Nephron progenitor cell (in vitro differentiated cells): ENCODE results near the gene ADIG.
A peak's percentile ranks its signal among the peaks of the same experiment; 100 is the strongest.

Experiments used
- DNase-seq: peaks from one replicate; pipeline ENCODE4 v3.0.0; 2021
- H3K27ac Mint-ChIP-seq: 2 replicates; pipeline ENCODE4 v1.8.0; 2021; ENCODE audit warnings: mild to moderate bottlenecking, moderate library complexity, mixed read lengths
- H3K27me3 Mint-ChIP-seq: 2 replicates; pipeline ENCODE4 v1.8.0; 2021; ENCODE audit warnings: mild to moderate bottlenecking, low read depth, mixed read lengths; ENCODE audit not compliant: poor library complexity
- H3K36me3 Mint-ChIP-seq: 2 replicates; pipeline ENCODE4 v1.8.0; 2021; ENCODE audit warnings: low read depth, mixed read lengths
- H3K4me1 Mint-ChIP-seq: 2 replicates; pipeline ENCODE4 v1.8.0; 2021; ENCODE audit warnings: mixed read lengths
- H3K4me3 Mint-ChIP-seq: 2 replicates; pipeline ENCODE4 v1.8.0; 2021; ENCODE audit warnings: mild to moderate bottlenecking, moderate library complexity, mixed read lengths
- H3K9me3 Mint-ChIP-seq: 2 replicates; pipeline ENCODE4 v1.8.0; 2021; ENCODE audit warnings: mild to moderate bottlenecking, moderate library complexity, mixed read lengths
- CTCF ChIP-seq: fragments of 200-600 bp; sonication (generic); IDR thresholded peaks from 2 replicates; pipeline ENCODE4 v1.5.0; 2021; ENCODE audit warnings: antibody characterized with exemption

The ADIG gene

GRCh38 chr20:38551056-38551626 lies 29.9 kb upstream of the ADIG start:
- no peak for TF ChIP-seq CTCF
- H3K27me3 Mint-ChIP-seq: no peaks in the 10 kb centered on the region
- DNase-seq: no peak

GRCh38 chr20:38554986-38555385 lies 26.0 kb upstream of the ADIG start:
- Mint-ChIP-seq H3K9me3 (no peaks in the 10 kb centered on the region), H3K36me3 (peaks cover 51% of the 10 kb centered on the region), H3K27ac (no peak overlapping the region), H3K27me3 (no peaks in the 10 kb centered on the region), H3K4me1 (no peaks in the 10 kb centered on the region), H3K4me3 (no peak overlapping the region)
- no peak for DNase-seq
- TF ChIP-seq CTCF: no peak

More at GRCh38 chr20:38551056-38551626, 29.9 kb upstream of the ADIG start:
- peaks cover 43% of the 10 kb centered on the region for H3K36me3 Mint-ChIP-seq
- H3K4me3 Mint-ChIP-seq: no peak overlapping the region
- H3K9me3 Mint-ChIP-seq: no peaks in the 10 kb centered on the region
- no peaks in the 10 kb centered on the region for H3K4me1 Mint-ChIP-seq
- no peak overlapping the region for H3K27ac Mint-ChIP-seq

GRCh38 chr20:38555395-38555794 lies 25.6 kb upstream of the ADIG start:
- Mint-ChIP-seq H3K27me3 (no peaks in the 10 kb centered on the region), H3K4me1 (no peaks in the 10 kb centered on the region), H3K36me3 (peaks cover 54% of the 10 kb centered on the region), H3K9me3 (no peaks in the 10 kb centered on the region), H3K27ac (no peak overlapping the region), H3K4me3 (no peak overlapping the region)
- TF ChIP-seq CTCF: no peak
- no peak for DNase-seq

- Mint-ChIP-seq H3K27ac (peak overlapping the region; percentile 31), H3K4me1 (no peaks in the 10 kb centered on the region)
These were observed 23.8 kb upstream of the ADIG start for GRCh38 chr20:38557174-38557573.

GRCh38 chr20:38558596-38559360 lies 22.2 kb upstream of the ADIG start:
- Mint-ChIP-seq H3K4me3 (no peak overlapping the region), H3K27ac (no peak overlapping the region), H3K27me3 (no peaks in the 10 kb centered on the region), H3K9me3 (no peaks in the 10 kb centered on the region), H3K4me1 (no peaks in the 10 kb centered on the region), H3K36me3 (peaks cover 68% of the 10 kb centered on the region)
- no peak for TF ChIP-seq CTCF
- no peak for DNase-seq

More at GRCh38 chr20:38557174-38557573, 23.8 kb upstream of the ADIG start:
- Mint-ChIP-seq H3K27me3 (no peaks in the 10 kb centered on the region), H3K4me3 (no peak overlapping the region), H3K9me3 (no peaks in the 10 kb centered on the region), H3K36me3 (peaks cover 64% of the 10 kb centered on the region)
- TF ChIP-seq CTCF: no peak
- no peak for DNase-seq

- no peaks in the 10 kb centered on the region for H3K9me3 Mint-ChIP-seq
- no peaks in the 10 kb centered on the region for H3K27me3 Mint-ChIP-seq
- H3K36me3 Mint-ChIP-seq: peaks cover 58% of the 10 kb centered on the region
- no peak overlapping the region for H3K27ac Mint-ChIP-seq
- TF ChIP-seq CTCF: no peak
- H3K4me1 Mint-ChIP-seq: no peaks in the 10 kb centered on the region
- no peak overlapping the region for H3K4me3 Mint-ChIP-seq
- DNase-seq: no peak
These were observed 21.2 kb upstream of the ADIG start for GRCh38 chr20:38559764-38560163.
